HG02763 (cell line): ENCODE results near the gene HOXA10.

ENCODE experiments used
- ATAC-seq: cut with Tn5 transposase; IDR thresholded peaks from one replicate; pipeline ENCODE4 v1.9.1; 2021; ENCODE audit warnings: mild to moderate bottlenecking, moderate library complexity; ENCODE audit not compliant: unreplicated experiment

HOXA10 gene

DNA sequence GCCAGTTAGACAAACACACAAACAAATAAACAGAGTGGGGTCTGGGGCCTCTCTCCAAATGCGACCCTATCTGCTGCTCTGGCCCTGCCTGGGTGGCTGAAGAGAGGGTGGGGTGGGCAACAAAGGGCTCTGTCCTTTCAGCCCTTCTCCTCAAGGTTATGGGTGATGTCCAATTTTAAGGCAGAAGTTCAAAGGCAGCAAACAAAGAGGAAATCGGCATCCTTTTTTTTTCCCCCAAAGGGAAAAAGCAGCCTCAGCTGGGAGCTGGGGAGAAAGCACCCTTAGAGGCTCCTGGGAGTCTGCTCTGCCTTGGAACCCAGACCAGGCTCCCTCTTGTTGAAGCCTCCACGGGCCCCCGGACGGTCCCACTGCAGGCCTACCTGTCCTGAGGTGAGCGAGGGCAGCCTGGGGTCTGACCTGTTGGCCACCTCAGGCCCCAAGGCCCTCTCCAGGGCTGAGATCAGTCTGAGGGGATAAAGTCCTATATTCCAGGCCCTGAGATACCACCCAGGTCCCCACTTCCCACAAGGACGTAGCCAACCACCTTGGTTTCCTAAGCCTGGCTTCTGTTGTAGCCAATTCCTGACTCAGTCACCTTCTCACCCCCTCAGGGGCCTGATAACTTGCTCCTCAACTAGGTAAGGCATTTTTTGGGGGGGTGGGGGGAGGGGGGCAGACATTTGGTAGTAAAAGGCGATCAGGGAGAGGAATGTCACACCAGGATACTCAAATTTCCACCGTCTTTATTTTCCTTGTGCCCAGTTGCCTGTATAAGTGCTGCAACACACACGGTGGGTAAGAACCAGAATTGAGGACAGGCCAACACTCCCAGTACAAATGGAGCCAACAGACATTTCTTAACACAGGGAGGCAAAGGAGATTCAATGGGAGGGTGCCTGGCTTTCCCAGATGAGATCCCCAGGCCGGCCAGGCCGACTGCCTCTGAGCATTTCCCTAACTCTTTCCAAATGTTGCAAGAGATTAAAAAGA, 6.6 kb upstream of the HOXA10 start:
- ATAC-seq, result no peak

GRCh38 chr7:27179503-27180430, 5.6 kb upstream of the HOXA10 start:
- no peak for ATAC-seq

DNA sequence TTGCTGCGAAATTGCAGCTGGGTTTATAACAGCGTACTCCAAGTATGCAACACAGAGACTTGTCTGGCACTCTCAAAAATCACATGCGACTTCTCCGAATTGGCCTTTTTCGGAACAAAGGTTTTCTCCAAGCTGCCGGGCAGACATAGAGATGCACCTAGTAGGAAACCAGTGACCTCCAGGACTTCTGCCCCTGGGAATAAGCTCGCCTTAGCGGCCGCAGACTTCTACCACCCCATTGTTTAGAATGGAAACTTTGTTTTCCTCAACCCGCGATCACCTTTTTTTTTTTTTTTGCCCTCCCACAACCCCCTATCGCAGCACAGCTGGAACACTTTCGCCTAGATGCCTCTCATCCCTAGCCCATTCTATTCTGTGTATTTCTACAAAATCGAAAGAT, 4.9 kb upstream of the HOXA10 start:
- ATAC-seq, result no peak

DNA sequence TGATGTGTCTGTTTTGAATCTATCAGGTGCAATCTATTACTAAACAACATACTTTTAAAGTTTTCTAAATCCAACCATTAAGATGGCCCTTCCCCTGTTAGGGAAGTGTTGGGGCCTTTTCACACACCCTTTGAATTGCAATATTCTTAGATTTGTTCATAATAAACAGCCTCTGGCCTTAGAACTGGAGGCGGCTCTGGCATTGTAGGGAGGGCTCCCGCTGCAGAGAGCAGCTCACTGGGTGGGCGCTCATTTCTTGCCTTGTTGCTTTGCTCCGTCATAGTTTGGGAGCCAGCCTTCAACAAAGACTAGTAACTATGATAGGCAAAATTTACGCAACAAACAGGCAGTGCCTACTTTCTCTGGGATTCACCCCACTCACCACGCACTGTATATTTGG, 4.2 kb upstream of the HOXA10 start:
- ATAC-seq, result no peak

- ATAC-seq, result no peak
Observed at GRCh38 chr7:27177795-27178320, 3.7 kb upstream of the HOXA10 start.

GRCh38 chr7:27176962-27177794, 3.1 kb upstream of the HOXA10 start:
- no peak for ATAC-seq

- no peak for ATAC-seq
Observed at GRCh38 chr7:27176524-27176845, 2.4 kb upstream of the HOXA10 start.

- no peak for ATAC-seq
Observed at GRCh38 chr7:27175626-27176523, 1.8 kb upstream of the HOXA10 start.

- no peak for ATAC-seq
Observed at GRCh38 chr7:27174874-27175625, 930 bp upstream of the HOXA10 start.

- ATAC-seq, result no peak
Observed at GRCh38 chr7:27173511-27173955, 587 bp downstream of the HOXA10 start.

GRCh38 chr7:27172823-27173510, 1.2 kb downstream of the HOXA10 start:
- no peak for ATAC-seq

DNA sequence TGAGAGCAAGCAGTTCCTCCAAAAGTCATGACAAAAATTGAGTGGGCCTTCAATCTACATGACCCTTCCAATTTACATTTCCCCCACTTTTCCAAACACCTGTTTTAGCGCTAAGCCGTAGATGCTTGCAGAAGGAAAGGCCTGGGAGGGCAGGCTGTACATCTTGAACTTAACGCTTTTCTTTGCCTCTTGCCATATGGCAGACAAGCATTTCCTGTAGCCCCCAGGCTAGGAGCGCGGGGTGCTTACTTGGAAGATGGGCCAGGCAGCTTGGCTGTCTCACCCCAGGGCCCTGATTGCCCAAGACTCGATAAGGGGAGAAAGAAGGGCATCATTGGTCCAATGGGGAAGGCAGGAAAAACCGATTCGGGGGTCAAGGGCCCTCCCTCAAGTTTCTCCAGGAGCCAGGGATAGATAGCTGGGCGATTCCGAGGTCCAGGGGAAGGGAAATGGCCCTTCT, 1.8 kb downstream of the HOXA10 start:
- ATAC-seq, result no peak

- ATAC-seq, result no peak
Observed at GRCh38 chr7:27171637-27172314, 2.3 kb downstream of the HOXA10 start.

GRCh38 chr7:27171325-27171636, 2.8 kb downstream of the HOXA10 start:
- no peak for ATAC-seq

GRCh38 chr7:27170426-27171324, 3.4 kb downstream of the HOXA10 start:
- ATAC-seq, result no peak

- no peak for ATAC-seq
Observed at GRCh38 chr7:27169658-27170425, 4.3 kb downstream of the HOXA10 start.
